ENCODE results near the gene RNU6-9.
A peak's percentile ranks its signal among the peaks of the same experiment; 100 is the strongest.

Gene RNU6-9

DNA sequence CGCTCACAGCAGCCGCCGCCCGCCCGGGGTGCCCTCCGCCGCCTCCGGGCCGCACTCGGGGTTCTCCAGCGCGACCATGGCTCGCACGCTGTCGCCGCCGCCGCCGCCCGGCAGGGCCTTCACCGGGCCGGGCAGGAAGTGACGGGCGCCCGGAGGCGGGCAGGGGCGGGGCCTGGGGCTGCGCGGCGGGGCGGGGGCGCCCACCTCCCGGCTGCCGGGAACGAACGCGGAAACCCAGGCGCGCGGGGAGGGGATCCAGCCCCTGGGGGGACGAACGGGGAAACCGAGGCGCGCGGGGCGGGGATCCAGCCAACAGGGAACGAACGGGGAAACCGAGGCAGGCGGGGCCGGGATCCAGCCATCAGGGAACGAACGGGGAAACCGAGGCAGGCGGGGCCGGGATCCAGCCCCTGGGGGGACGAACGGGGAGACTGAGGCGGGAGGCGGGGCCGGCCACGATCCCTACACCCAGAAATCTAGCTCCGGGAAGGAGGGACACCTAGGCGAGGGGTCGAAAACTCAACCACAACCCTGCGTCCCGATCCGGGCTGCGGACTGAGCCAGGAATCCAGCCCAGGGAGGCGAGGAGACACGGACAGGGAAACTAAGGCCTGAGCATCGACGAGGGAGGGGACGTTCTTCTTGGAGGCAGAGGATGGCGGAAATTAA, 19.9 kb downstream of the RNU6-9 start, which contains the start of gene R3HDM4:
R3HDM4 (minus strand) TSS at position 140 of the 669 bp plus-strand sequence; CDS start at position 78, 62 bp downstream.
- peak; percentile 95 for DNase-seq (ENCODE audit: low spot score)
- TF ChIP-seq, protein P1, sequence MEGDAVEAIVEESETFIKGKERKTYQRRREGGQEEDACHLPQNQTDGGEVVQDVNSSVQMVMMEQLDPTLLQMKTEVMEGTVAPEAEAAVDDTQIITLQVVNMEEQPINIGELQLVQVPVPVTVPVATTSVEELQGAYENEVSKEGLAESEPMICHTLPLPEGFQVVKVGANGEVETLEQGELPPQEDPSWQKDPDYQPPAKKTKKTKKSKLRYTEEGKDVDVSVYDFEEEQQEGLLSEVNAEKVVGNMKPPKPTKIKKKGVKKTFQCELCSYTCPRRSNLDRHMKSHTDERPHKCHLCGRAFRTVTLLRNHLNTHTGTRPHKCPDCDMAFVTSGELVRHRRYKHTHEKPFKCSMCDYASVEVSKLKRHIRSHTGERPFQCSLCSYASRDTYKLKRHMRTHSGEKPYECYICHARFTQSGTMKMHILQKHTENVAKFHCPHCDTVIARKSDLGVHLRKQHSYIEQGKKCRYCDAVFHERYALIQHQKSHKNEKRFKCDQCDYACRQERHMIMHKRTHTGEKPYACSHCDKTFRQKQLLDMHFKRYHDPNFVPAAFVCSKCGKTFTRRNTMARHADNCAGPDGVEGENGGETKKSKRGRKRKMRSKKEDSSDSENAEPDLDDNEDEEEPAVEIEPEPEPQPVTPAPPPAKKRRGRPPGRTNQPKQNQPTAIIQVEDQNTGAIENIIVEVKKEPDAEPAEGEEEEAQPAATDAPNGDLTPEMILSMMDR (IDR thresholded peaks at IDR 0.05; ENCODE audit: borderline replicate concordance, control extremely low read depth, extremely low read depth, insufficient read depth, missing control alignments), result no peak
- in situ Hi-C loops (cut with MboI; ENCODE audit: low sequenced_read_pairs, unreplicated experiment), result loop anchor here (10.0 kb wide), 1 partner anchor 48 kb away; no protein-coding TSS in a partner anchor

DNA sequence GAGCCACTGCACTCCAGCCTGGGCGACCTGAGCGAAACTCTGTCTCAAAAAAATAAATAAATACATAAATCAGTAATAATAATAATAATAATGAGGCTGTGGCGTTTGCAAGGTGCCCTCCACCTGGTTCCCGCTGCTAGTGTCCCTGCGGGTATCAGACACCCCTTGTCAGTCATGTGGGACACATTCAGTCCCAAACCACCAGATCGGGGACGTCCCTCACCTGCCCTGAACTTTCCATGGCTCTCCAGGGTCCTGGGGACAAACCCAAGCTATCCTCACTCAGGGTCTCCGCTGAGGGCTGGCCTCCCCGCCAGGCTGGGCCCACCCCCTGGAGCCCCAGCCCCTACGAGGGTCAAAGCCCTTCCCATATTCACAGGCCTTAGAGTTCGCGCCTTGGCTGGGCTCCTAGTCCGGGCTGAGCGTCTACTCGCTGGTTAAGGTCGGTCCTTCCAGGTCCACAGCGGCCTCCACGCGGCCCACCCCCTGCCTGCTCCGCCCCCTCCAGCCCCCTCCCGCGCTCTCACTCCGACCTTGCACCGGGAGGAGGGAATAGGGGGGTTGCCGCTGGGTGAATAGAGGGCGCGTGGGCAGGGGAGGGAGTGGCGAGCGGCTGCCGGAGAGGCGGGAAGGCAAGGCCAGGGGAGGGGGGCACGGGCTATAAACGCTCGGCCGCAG, 23.5 kb downstream of the RNU6-9 start:
- TF ChIP-seq, protein P1 (IDR thresholded peaks at IDR 0.05; ENCODE audit: borderline replicate concordance, control extremely low read depth, extremely low read depth, insufficient read depth, missing control alignments), result no peak
- in situ Hi-C loops (cut with MboI; ENCODE audit: low sequenced_read_pairs, unreplicated experiment), result loop anchor here (10.0 kb wide), 1 partner anchor 52 kb away; no protein-coding TSS in a partner anchor
- no peak for DNase-seq (ENCODE audit: low spot score)

DNA sequence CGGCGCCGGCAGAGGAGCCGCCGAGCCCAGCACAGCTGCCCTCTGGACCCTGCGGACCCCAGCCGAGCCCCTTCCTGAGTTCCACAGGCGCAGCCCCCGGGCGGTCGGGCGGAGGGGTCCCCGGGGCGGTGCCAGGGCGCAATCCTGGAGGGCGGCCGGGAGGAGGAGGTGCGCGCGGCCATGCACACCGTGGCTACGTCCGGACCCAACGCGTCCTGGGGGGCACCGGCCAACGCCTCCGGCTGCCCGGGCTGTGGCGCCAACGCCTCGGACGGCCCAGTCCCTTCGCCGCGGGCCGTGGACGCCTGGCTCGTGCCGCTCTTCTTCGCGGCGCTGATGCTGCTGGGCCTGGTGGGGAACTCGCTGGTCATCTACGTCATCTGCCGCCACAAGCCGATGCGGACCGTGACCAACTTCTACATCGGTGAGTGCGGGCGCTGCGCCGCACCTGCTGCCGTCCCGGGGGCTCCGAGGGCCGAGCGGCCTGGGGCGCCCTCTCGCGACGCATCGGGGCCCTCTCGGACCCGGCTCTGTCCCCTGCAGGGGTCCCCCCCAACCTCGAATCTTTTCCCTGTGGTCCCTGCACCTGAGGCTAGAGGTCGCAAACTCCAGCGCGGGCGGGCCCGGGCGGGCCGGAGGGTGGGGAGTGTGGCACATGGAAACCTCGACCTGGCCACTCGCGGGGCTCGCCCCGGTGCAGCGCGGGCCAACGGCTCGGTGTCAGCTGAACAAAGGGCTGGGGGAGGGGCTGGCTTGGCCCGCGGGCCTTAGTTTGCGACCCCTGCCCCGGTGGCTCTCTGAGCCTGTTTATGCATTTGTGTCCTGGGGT, 24.3 kb downstream of the RNU6-9 start, which contains the start of gene KISS1R:
KISS1R (plus strand) TSS at position 11 of the 829 bp plus-strand sequence; CDS start at position 181, 170 bp downstream.
- peak; percentile 77 for DNase-seq (ENCODE audit: low spot score)
- in situ Hi-C loops (cut with MboI; ENCODE audit: low sequenced_read_pairs, unreplicated experiment), result loop anchor here (10.0 kb wide), 1 partner anchor 53 kb away; no protein-coding TSS in a partner anchor
- TF ChIP-seq, protein P1 (IDR thresholded peaks at IDR 0.05; ENCODE audit: borderline replicate concordance, control extremely low read depth, extremely low read depth, insufficient read depth, missing control alignments), result peak; percentile 83

DNA sequence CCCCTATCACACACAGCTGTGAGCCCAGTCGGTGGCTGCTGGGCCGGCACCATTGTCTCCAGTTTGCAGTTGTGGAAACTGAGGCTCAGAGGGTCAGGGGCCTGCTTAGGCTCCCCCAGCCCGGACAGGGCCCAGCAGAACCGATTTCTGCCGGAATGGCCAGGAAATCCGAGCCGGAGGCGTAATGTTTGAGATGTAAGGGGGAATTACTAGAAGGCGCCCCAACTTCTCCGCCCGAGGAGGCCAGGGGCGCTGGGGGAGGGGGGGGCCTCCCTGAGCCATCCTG, 24.8 kb downstream of the RNU6-9 start:
- DNase-seq (ENCODE audit: low spot score), result no peak
- in situ Hi-C loops (cut with MboI; ENCODE audit: low sequenced_read_pairs, unreplicated experiment), result loop anchor here (10.0 kb wide), 1 partner anchor 53 kb away; no protein-coding TSS in a partner anchor
- TF ChIP-seq, protein P1 (IDR thresholded peaks at IDR 0.05; ENCODE audit: borderline replicate concordance, control extremely low read depth, extremely low read depth, insufficient read depth, missing control alignments), result no peak

DNA sequence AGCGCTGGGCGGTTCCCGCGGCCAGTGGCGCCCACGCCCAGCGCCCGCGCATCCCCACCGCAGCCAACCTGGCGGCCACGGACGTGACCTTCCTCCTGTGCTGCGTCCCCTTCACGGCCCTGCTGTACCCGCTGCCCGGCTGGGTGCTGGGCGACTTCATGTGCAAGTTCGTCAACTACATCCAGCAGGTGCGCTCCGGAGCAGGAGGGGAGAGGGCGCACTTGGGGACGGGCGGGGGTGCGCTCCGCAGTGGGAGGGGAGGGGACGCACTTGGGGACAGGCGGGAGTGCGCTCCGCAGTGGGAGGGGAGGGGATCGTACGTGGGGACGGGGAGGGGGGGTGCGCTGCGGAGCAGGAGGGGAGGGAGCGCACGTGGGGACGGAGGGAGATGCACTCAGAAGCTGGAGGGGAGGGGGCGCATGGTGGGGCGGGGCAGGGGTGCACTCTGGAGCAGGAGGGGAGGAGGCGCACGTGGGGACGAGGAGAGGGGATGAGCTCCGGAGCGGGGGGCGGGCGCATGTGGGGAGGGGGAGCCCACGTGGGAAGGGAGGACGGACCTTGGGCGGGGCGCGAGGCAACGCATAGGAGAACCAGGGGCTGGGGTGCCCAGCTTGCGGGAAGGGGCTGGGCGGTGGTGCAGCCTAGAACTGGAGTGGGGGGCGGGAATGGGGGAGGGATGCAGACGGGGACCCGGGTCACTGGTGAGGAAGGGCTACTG, 25.4 kb downstream of the RNU6-9 start:
- TF ChIP-seq, protein P1 (IDR thresholded peaks at IDR 0.05; ENCODE audit: borderline replicate concordance, control extremely low read depth, extremely low read depth, insufficient read depth, missing control alignments), result no peak
- in situ Hi-C loops (cut with MboI; ENCODE audit: low sequenced_read_pairs, unreplicated experiment), result loop anchor here (10.0 kb wide), 1 partner anchor 54 kb away; no protein-coding TSS in a partner anchor
- DNase-seq (ENCODE audit: low spot score), result no peak

All from GM13976 (cell line).